Activated naive CD4-positive, alpha-beta T cell treated with anti-CD3 and anti-CD28 coated beads, Interleukin-2, amount 50 U/mL, for 72 hours (primary cell): ENCODE results near the gene KCNJ4. TPM values are rescaled to one million over a fixed set of nuclear protein-coding genes. Genes with fewer than 3 reads are reported as not detected.
"Not testable (repeated sequence)": the region's sequence is repeated elsewhere in the genome, so short reads cannot be mapped to it uniquely, and the experiment has no call there.

ENCODE experiments used
- ATAC-seq, 2 donors: fragments of 150-1000 bp; cut with Tn5 transposase; 2 replicates each; pipeline ENCODE4 v1.10.0; 2021; ENCODE audit warnings: mild to moderate bottlenecking in 2 of 2, moderate library complexity in 2 of 2
- DNase-seq, 2 donors: peaks; one replicate each; pipeline ENCODE4 v3.0.0; 2021 to 2022; ENCODE audit warnings: low spot score in 2 of 2
- H3K27ac Mint-ChIP-seq, 2 donors: one replicate each; pipeline ENCODE4 v1.8.0; 2022; ENCODE audit warnings: mild to moderate bottlenecking in 2 of 2, mixed read lengths in 2 of 2
- H3K36me3 Mint-ChIP-seq, 2 donors: one replicate each; pipeline ENCODE4 v1.8.0; 2022; ENCODE audit warnings: mixed read lengths in 2 of 2
- H3K9me3 Mint-ChIP-seq, 2 donors: one replicate each; pipeline ENCODE4 v1.8.0; 2022; ENCODE audit warnings: mixed read lengths in 2 of 2
- total RNA-seq, 2 donors: library from RNA; stranded (reverse); gene quantifications; one replicate each; pipeline ENCODE4 v1.2.3, GENCODE V29; 2022

Gene KCNJ4
- total RNA-seq, 2 donors from 2014 or later = not detected

GRCh38 chr22:38481162-38481870, 26.3 kb upstream of the KCNJ4 start:
- no peaks in the 10 kb centered on the region for H3K9me3 Mint-ChIP-seq
- H3K36me3 Mint-ChIP-seq = peaks cover 28 to 38% of the 10 kb centered on the region in 2 donors
- ATAC-seq (peak in 1 of 2 donors; percentile 19), DNase-seq (no peak)
- H3K27ac Mint-ChIP-seq = peak overlapping the region; percentile 40 to 75

DNA sequence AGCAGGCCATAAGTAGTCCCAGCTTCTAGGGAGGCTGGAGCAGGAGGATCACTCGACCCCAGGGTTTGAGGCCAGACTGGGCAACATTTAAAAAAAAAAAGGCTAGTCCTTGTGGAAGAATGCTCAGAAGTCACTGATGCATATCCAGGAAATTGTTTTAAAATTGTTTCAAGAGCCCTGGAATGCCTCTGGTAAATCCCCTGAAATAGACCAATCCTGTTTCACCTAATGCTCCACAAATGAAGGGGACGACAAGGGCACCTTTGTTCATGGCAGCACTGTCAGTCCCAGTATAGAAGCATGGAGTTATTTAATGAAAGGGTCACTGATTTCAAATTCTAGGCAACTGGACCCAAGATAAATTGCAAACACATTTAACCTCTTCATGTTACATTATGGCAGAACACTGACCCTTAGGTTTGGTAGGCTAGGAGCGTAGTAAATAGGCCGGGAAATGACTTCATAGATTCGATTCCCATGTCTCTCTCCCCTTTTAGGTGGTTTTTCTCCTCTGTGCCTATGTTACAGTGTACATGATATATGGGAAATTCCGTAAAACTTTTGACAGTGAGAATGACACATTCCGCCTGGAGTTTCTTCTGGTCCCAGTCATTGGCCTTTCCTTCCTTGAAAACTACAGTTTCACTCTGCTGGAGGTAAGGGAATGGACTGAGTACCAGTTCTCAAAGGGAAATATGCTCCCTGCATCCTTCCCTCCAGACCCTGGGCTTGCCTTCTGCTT, 24.3 kb upstream of the KCNJ4 start:
- peaks cover 18 to 20% of the 10 kb centered on the region in 2 donors for H3K36me3 Mint-ChIP-seq
- ATAC-seq = no peak
- H3K27ac Mint-ChIP-seq = peak overlapping the region in 1 of 2 donors; percentile 68

GRCh38 chr22:38477585-38477984, 22.6 kb upstream of the KCNJ4 start:
- H3K36me3 Mint-ChIP-seq = peaks cover 3% of the 10 kb centered on the region in 2 donors
- H3K27ac Mint-ChIP-seq = peak overlapping the region in 1 of 2 donors; percentile 37
- ATAC-seq (no peak), DNase-seq (no peak)
- no peaks in the 10 kb centered on the region for H3K9me3 Mint-ChIP-seq

More for the DNA sequence above, 24.3 kb upstream of the KCNJ4 start:
- no peak for DNase-seq
- no peaks in the 10 kb centered on the region for H3K9me3 Mint-ChIP-seq

DNA sequence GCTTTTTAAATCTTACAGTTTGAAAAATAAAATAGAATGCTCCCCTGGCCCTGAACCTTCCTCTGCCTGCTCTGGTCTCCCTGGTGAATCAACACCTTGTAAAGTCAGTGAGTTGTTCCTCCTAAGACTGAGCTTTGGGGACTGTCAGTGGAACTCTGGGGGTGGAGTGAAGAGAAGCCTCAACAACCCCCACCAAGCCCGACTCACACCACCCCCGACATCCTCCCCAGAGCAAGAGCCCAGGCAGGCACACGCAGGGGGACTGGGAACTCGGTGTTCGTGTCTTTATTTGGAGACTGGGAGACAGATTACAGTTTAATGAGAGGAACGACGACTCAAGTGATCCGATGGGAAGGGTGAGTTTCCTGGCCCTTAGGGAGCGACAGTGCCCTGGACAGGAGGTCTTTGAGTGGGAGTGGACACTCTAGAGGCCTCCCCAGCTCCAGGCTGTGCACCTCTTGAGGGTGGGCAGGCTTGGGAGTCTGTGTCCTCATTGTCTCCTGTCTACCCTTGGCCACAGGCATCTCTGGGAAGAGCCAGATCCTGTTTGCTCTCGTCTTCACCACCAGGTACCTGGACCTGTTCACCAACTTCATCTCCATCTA, 19.1 kb upstream of the KCNJ4 start:
- Mint-ChIP-seq H3K27ac (no peak overlapping the region), H3K9me3 (no peaks in the 10 kb centered on the region), H3K36me3 (no peaks in the 10 kb centered on the region)
- ATAC-seq (no peak), DNase-seq (no peak)

GRCh38 chr22:38471237-38471636, 16.2 kb upstream of the KCNJ4 start:
- ATAC-seq (no peak), DNase-seq (no peak)
- Mint-ChIP-seq H3K9me3 (no peaks in the 10 kb centered on the region), H3K27ac (no peak overlapping the region), H3K36me3 (no peaks in the 10 kb centered on the region)

GRCh38 chr22:38470179-38470578, 15.2 kb upstream of the KCNJ4 start:
- H3K27ac Mint-ChIP-seq, H3K36me3 Mint-ChIP-seq, ATAC-seq, H3K9me3 Mint-ChIP-seq, DNase-seq: not testable (repeated sequence)

- Mint-ChIP-seq H3K9me3 (no peaks in the 10 kb centered on the region), H3K27ac (no peak overlapping the region), H3K36me3 (no peaks in the 10 kb centered on the region)
- no peak for ATAC-seq
- peak in 1 of 2 donors; percentile 54 for DNase-seq
Observed at GRCh38 chr22:38469306-38469781, 14.3 kb upstream of the KCNJ4 start.

DNA sequence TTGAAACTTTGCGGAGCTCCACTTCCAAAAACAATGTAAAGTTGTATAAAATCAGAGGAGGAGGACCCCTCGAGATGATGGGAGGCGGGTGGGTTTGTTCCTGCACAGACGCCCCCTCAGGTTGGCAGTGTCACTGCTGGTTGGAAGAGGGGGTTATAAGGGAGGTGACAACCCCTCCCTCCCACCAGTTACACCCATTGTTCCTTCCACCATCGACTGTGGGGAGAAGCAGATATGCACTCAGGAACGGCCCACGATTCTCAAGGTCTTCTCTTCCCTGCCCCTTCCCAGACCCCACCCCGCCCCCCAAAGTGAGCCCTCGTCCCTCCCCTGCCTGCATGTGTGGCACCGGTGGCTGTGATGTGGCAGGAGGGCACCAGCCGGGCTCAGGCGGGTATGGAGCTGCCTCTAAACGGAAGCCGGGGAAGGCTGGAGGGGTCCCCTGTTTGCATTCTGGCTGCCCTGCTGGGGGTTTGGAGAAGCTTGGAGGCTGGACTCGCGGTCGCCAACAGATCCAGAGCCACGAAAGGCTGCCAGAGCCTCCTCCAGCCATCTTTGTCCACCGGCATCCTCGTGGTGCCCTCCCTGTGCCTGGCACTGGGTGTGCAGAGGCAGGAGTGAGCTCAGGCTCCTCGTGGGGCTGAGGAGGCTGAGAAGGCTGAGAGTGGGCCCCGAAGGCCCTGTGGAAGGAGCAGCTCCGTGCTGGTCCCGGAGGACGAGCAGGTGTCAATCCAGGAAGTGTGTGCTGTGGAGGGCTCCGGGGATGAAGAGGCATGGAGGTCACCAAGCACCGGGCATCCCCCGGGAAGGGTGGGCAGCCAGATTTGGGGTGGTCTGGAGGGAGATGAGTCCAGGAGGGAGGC, 13.7 kb upstream of the KCNJ4 start:
- no peak for ATAC-seq
- DNase-seq = peak in 1 of 2 donors; percentile 53
- H3K36me3 Mint-ChIP-seq = no peaks in the 10 kb centered on the region
- no peaks in the 10 kb centered on the region for H3K9me3 Mint-ChIP-seq
- no peak overlapping the region for H3K27ac Mint-ChIP-seq

DNA sequence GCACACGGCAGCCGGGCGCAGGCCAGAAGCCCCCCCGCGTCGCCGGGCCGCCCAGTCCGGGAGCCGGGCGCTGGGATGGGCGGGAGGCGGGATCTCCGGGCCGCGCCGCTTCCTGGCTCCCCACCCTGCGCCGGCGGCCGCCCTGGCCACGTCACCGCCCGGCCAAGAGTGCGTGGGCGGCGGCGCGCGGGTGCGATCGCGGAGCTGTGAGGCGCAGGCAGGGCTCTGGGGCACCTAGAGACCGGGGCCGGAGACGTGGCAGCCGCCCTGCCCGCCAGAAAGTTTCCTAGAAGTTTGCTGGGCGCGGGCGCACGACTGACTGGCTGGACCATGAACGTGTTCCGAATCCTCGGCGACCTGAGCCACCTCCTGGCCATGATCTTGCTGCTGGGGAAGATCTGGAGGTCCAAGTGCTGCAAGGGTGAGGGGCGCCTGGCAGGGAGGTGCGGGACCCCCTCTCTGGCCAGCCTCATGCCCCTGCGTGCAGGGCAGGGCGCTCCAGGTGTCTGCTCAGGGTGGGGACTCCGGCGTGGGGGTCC, 13.0 kb upstream of the KCNJ4 start, which contains the start of gene KDELR3:
TSS of gene KDELR3 (plus strand) at position 193 of the 539 bp plus-strand sequence. CDS start at position 331, 138 bp downstream.
- H3K9me3 Mint-ChIP-seq = no peaks in the 10 kb centered on the region
- peak; percentile 87 to 96 for ATAC-seq
- peak within 1 kb of the TSS in 1 of 2 donors; percentile 29 for H3K27ac Mint-ChIP-seq
- DNase-seq = peak; percentile 79 to 80
- no peaks in the 10 kb centered on the region for H3K36me3 Mint-ChIP-seq

- peak overlapping the region in 1 of 2 donors; percentile 29 for H3K27ac Mint-ChIP-seq
- no peaks in the 10 kb centered on the region for H3K9me3 Mint-ChIP-seq
- peak in 1 of 2 donors; percentile 9 for ATAC-seq
- no peak for DNase-seq
- H3K36me3 Mint-ChIP-seq = no peaks in the 10 kb centered on the region
Observed at GRCh38 chr22:38467438-38467903, 12.5 kb upstream of the KCNJ4 start.

DNA sequence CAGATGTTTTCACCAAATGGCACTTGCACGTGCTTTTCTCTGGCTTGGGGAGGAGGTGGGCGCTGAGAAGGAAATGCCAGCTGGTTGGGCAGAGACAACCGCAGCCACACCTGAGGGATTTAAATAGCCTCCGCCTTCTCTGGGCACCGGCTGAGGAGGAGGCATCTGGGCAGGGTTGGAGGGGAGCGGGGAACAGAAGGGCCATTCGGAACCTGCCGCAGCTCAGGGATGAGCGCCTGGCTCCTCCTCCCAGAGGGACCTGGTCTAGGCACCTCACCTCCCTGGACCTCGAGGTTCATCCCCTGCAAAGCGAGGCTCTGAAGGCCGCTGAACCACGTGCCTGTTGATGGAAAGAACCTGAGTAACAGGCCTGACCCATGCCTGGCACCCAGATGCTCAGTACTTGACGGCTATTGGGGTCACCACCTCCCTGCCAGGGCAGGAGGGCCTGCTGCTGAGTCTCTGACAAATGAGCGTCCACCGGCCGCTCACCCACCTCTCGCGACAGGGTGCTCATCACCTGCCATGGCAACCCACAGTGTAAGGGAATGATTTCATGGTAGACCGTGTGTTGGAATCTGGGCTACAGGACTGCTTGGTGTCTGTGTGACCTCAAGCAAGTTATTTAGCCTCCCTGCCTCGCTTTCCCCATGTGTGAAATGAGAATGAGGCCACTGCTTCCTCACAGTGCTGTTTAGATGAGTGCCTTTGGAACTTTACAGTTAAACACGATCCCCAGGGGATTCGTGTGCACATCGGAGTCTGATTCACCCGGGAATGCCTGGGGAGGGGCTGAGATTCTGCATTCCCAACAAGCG, 10.9 kb upstream of the KCNJ4 start:
- Mint-ChIP-seq H3K9me3 (no peaks in the 10 kb centered on the region), H3K27ac (no peak overlapping the region), H3K36me3 (no peaks in the 10 kb centered on the region)
- ATAC-seq = no peak
- no peak for DNase-seq

DNA sequence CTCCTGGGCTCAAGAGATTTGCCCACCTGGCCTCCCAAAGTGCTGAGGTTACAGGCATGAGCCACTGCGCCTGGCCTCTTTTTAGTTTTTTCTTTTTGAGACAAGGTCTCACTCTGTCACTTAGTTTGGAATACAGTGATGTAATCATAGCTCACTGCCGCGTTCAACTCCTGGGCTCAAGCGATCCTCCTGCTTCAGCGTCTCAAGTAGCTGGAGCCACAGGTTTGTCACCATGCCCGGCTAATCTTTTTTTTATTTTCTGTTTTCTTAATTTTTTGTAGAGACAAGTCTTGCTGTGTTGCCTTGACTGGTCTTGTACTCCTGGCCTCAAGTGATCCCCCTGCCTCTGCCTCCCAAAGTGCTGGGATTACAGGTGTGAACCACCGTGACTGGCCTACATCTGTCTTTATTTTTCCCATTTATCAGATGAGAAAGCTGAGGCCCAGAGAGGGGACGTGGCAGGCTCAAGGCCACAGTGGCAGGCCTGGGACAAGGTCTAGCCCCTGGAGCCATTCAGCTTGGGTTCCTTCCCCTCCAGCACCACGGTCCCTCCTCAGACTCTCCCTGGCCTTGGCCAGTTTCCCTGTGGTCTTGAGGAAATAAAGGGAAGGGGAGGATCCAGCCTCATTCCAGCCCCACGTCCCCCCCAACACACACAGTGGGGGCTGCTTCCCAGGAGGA, 10.1 kb upstream of the KCNJ4 start:
- DNase-seq (no peak), ATAC-seq (no peak)
- no peak overlapping the region for H3K27ac Mint-ChIP-seq
- H3K9me3 Mint-ChIP-seq = no peaks in the 10 kb centered on the region
- no peaks in the 10 kb centered on the region for H3K36me3 Mint-ChIP-seq

- ATAC-seq = no peak
Observed at GRCh38 chr22:38462960-38463784, 8.2 kb upstream of the KCNJ4 start.

More at GRCh38 chr22:38462960-38463784, 8.2 kb upstream of the KCNJ4 start:
- no peak for DNase-seq
- no peaks in the 10 kb centered on the region for H3K36me3 Mint-ChIP-seq
- no peak overlapping the region for H3K27ac Mint-ChIP-seq
- H3K9me3 Mint-ChIP-seq = no peaks in the 10 kb centered on the region
